GM13976 (cell line): ENCODE data around the gene RIC3.

Source experiments
- DNase-seq: peaks from one replicate; pipeline ENCODE4 v3.0.0; 2012; ENCODE audit warnings: low spot score
- in situ Hi-C: fragments of 300-500 bp; cut with MboI; formaldehyde crosslinking; loops from one replicate; pipeline ENCODE4 v1.12.0; 2022; ENCODE audit warnings: low sequenced_read_pairs, mixed read lengths, inconsistent platforms; ENCODE audit not compliant: unreplicated experiment
- TF ChIP-seq, protein P1 (sequence below): IDR thresholded peaks from 2 replicates; pipeline ENCODE4 v1.5.1; 2012; ENCODE audit warnings: borderline replicate concordance, mild to moderate bottlenecking; ENCODE audit not compliant: insufficient read depth; ENCODE audit errors: extremely low read depth, missing control alignments, control extremely low read depth

RIC3 gene

DNA sequence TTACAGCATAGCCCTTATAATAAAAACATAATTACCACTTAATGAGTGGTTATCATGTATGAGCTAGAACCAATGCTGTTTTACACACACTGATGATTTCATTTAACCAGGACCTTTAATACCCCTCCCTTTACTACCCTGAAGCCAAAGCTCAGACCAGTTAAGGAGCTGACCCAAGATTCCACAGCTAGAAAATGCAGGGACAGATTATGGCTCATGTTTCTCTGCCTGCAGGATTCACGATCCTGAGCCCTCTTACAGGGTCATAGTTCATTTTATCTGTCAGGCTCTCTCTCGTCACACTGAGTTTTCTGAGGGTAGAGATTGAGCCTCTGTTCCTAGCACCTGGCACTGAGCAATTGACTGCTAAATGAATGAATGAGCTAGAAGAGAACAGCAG, 60.4 kb downstream of the RIC3 start:
- in situ Hi-C loops: no loop called here
- DNase-seq: no peak
- TF ChIP-seq, protein P1, sequence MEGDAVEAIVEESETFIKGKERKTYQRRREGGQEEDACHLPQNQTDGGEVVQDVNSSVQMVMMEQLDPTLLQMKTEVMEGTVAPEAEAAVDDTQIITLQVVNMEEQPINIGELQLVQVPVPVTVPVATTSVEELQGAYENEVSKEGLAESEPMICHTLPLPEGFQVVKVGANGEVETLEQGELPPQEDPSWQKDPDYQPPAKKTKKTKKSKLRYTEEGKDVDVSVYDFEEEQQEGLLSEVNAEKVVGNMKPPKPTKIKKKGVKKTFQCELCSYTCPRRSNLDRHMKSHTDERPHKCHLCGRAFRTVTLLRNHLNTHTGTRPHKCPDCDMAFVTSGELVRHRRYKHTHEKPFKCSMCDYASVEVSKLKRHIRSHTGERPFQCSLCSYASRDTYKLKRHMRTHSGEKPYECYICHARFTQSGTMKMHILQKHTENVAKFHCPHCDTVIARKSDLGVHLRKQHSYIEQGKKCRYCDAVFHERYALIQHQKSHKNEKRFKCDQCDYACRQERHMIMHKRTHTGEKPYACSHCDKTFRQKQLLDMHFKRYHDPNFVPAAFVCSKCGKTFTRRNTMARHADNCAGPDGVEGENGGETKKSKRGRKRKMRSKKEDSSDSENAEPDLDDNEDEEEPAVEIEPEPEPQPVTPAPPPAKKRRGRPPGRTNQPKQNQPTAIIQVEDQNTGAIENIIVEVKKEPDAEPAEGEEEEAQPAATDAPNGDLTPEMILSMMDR: no peak

- no peak for DNase-seq
- in situ Hi-C loops: no loop called here
- TF ChIP-seq, protein P1: no peak
These were observed 61.2 kb downstream of the RIC3 start for GRCh38 chr11:8107642-8108041.

- in situ Hi-C loops: no loop called here
- TF ChIP-seq, protein P1: no peak
- no peak for DNase-seq
These were observed 62.1 kb downstream of the RIC3 start for GRCh38 chr11:8106679-8107078.

GRCh38 chr11:8105666-8106065, 63.2 kb downstream of the RIC3 start:
- in situ Hi-C loops: no loop called here
- TF ChIP-seq, protein P1: no peak
- DNase-seq: no peak

- in situ Hi-C loops: no loop called here
- no peak for DNase-seq
- TF ChIP-seq, protein P1: no peak
These were observed 63.7 kb downstream of the RIC3 start for GRCh38 chr11:8105133-8105532.

DNA sequence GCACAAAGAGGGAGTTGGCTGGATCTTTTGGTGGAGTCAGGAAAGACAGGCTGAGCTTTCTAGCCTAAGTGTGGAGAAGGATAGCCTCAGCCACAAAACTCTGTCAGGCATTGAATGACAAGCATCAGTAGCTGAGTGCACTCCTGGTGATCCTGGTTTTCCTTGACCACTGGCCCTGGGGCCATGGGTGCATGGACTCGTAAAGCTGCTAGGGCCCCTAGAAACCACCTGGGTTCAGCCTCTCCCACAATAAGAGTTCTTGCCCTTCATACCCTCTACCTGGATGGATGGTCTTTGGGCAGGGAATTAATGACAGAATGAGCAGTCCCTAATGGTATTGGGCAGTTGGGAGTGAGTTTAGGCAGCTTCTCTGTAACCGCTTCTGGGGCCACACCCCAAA, 64.9 kb downstream of the RIC3 start:
- in situ Hi-C loops: no loop called here
- DNase-seq: no peak
- TF ChIP-seq, protein P1: no peak

DNA sequence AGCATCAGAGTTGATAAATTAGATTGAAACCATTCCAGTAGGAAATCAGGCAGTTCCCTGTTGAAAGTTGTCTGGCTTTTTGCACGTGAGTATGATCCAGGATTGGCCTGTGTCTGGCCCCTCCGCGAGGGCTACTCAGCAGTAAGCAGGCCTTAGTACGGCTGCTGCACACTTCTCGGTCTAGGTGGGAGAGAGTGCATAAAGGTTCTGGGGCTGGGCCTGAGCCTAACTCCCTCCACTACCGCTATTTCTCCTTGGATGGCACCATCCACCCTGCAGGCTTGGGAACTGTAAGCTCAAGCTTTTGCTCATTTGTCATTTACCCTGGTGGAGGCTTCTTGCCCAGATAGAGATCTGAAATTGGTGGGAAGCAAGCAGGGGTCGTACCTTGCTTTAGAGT, 65.9 kb downstream of the RIC3 start:
- in situ Hi-C loops: no loop called here
- no peak for DNase-seq
- TF ChIP-seq, protein P1: no peak
